Measurements from ENCODE around the gene CACNA1D.

DNA sequence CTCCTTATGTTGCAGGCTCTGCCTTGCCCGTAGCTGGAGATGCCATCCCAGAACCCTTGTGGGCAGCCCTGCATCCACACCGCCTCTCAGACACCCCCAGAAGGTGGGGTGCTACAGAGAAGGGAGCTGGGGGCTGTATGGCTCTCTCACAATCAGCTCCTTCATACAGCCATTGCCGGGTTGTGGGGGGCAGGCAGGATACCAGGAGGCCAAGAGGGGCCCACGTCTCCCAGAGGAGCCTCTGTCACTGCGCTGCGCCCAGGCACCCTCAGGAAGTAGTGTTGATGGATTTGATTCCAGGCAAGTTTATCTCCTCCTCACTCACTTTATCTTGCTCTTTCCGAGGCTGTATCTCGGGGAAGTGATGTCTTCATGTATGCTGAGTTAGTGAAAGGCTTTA, 180.2 kb downstream of the CACNA1D start:
- TF ChIP-seq, protein P1, sequence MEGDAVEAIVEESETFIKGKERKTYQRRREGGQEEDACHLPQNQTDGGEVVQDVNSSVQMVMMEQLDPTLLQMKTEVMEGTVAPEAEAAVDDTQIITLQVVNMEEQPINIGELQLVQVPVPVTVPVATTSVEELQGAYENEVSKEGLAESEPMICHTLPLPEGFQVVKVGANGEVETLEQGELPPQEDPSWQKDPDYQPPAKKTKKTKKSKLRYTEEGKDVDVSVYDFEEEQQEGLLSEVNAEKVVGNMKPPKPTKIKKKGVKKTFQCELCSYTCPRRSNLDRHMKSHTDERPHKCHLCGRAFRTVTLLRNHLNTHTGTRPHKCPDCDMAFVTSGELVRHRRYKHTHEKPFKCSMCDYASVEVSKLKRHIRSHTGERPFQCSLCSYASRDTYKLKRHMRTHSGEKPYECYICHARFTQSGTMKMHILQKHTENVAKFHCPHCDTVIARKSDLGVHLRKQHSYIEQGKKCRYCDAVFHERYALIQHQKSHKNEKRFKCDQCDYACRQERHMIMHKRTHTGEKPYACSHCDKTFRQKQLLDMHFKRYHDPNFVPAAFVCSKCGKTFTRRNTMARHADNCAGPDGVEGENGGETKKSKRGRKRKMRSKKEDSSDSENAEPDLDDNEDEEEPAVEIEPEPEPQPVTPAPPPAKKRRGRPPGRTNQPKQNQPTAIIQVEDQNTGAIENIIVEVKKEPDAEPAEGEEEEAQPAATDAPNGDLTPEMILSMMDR (IDR thresholded peaks at IDR 0.05; ENCODE audit: low read depth, low read length) = no peak
- no peak for TF ChIP-seq EZH2phosphoT487 (IDR thresholded peaks at IDR 0.05; ENCODE audit: low read depth)

Data from OCI-LY3 (cell line).